Mesenteric fat pad (tissue), 1 donor: ENCODE data around the gene SORT1. TPM values are rescaled to one million over a fixed set of nuclear protein-coding genes. Genes with fewer than 3 reads are reported as not detected.
"Not testable (repeated sequence)": the region's sequence is repeated elsewhere in the genome, so short reads cannot be mapped to it uniquely, and the experiment has no call there.

Experiments
- DNase-seq: peaks from one replicate; pipeline ENCODE4 v3.0.0-alpha.2; 2020; ENCODE audit warnings: low spot score
- total RNA-seq: library from RNA; stranded (reverse); fragmentation: NEBNext Ultra II Directional; extraction: Animal tissue kit (Norgen Biotek cat#: 25700); gene quantifications from one replicate; pipeline ENCODE4 v1.2.1, GENCODE V29; 2021
- donor health status: DM: yes; HTN: yes; CAD: no.

The SORT1 gene
- total RNA-seq, 1 donor from 2014 or later = 169 TPM

GRCh38 chr1:109300650-109301151, 97.0 kb downstream of the SORT1 start:
- no peak for DNase-seq

GRCh38 chr1:109299558-109300343, 98.0 kb downstream of the SORT1 start:
- DNase-seq = no peak

GRCh38 chr1:109298666-109299557, 98.8 kb downstream of the SORT1 start:
- DNase-seq = no peak

GRCh38 chr1:109296782-109297181, 100.9 kb downstream of the SORT1 start:
- no peak for DNase-seq

GRCh38 chr1:109295712-109296415, 101.9 kb downstream of the SORT1 start:
- no peak for DNase-seq

GRCh38 chr1:109294481-109294880, 103.2 kb downstream of the SORT1 start:
- DNase-seq = no peak

- DNase-seq = no peak
These were observed 104.7 kb downstream of the SORT1 start for GRCh38 chr1:109293026-109293425.

GRCh38 chr1:109292364-109292763, 105.4 kb downstream of the SORT1 start:
- no peak for DNase-seq

GRCh38 chr1:109290998-109291397, 106.7 kb downstream of the SORT1 start:
- no peak for DNase-seq

- DNase-seq = no peak
These were observed 107.6 kb downstream of the SORT1 start for GRCh38 chr1:109290137-109290536.

- not testable (repeated sequence) for DNase-seq
These were observed 111.0 kb downstream of the SORT1 start for GRCh38 chr1:109286762-109287161.

- DNase-seq = no peak
These were observed 113.7 kb downstream of the SORT1 start for GRCh38 chr1:109283748-109284600.

GRCh38 chr1:109282952-109283747, 114.6 kb downstream of the SORT1 start, which contains the start of gene PSRC1:
Gene PSRC1 (minus strand): TSS chr1:109283145.
- DNase-seq = peak; percentile 97

- DNase-seq = no peak
These were observed 115.2 kb downstream of the SORT1 start for GRCh38 chr1:109282497-109282951.

- DNase-seq = no peak
These were observed 115.8 kb downstream of the SORT1 start for GRCh38 chr1:109281680-109282496.

- DNase-seq = no peak
These were observed 116.9 kb downstream of the SORT1 start for GRCh38 chr1:109280862-109281261.

GRCh38 chr1:109279615-109280278, 118.0 kb downstream of the SORT1 start:
- DNase-seq = no peak
